ENCODE results near the gene PRKAR2B. TPM values are rescaled to one million over a fixed set of nuclear protein-coding genes. Genes with fewer than 3 reads are reported as not detected.

Gene PRKAR2B
- total RNA-seq, 1 donor = 2.7 TPM

DNA sequence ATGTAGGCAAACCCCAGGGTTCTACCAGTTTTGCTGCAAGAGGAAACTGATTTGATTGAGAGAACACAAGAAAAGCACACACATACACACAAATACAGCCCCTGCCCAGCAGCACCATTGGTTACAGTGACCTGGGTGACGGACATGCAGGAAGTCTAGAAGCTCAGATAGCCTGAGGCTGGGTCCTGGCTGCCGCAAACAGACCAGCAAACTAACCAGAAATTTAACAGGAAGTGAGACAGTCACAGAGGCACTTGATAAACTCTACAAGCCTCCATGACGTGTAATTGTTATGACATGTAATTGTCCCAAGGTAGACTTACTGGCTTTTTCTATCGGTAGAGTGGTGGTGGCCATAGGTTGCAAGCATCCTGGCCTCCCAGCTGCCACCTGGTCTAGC is 58.9 kb downstream of the PRKAR2B start:
- DNase-seq (ENCODE audit: low read depth) = no peak
- no peak for TF ChIP-seq CTCF (IDR thresholded peaks at IDR 0.05; ENCODE audit: insufficient read depth, low read length)
- H3K4me3 ChIP-seq (ENCODE audit: low read depth, low read length) = no peak overlapping the region

DNA sequence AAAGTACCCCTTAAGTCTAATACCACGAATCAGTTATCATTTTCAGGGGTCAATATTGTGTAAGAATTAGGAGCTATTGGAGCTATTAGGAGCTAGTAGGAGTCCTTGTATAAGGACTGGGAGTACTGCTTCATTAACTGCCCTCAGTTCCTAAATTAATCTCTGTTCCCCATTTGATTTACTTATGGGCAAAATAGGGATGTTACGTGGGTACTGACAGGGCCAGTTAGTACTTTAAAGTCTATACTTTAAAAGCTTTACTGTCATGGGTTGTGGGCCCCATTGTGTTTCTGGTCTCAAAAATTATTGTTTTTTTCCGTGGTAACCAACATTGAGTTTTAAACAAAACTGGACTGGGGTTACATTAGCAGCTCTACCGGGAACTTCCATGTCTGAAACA is 60.3 kb downstream of the PRKAR2B start:
- no peak for TF ChIP-seq CTCF (IDR thresholded peaks at IDR 0.05; ENCODE audit: insufficient read depth, low read length)
- H3K4me3 ChIP-seq (ENCODE audit: low read depth, low read length) = no peak overlapping the region
- no peak for DNase-seq (ENCODE audit: low read depth)

- H3K4me3 ChIP-seq (ENCODE audit: low read depth, low read length) = no peak overlapping the region
- no peak for TF ChIP-seq CTCF (IDR thresholded peaks at IDR 0.05; ENCODE audit: insufficient read depth, low read length)
- DNase-seq (ENCODE audit: low read depth) = no peak
Measured at GRCh38 chr7:107105591-107106245, 61.2 kb downstream of the PRKAR2B start.

GRCh38 chr7:107108793-107109371 is 64.4 kb downstream of the PRKAR2B start:
- H3K4me3 ChIP-seq (ENCODE audit: low read depth, low read length) = no peak overlapping the region
- TF ChIP-seq CTCF (IDR thresholded peaks at IDR 0.05; ENCODE audit: insufficient read depth, low read length) = no peak
- no peak for DNase-seq (ENCODE audit: low read depth)

DNA sequence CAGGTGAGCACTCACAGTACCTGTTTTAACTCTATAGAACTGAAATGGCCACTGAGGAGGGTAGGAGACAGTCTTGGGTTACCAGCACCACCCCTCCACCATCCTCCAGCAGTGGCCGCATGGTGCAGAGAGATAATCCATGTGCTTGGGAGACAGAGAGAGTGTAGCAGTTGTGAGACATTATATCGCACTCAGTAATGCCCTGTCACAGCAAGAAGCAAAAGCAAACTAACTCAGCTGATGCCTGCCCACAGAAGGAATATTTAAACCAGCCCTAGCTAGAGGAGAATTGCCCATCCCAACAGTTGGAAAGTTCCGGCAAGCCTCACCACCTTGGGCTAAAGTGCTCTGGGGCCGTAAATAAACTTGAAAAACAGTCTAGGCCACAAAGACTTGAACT is 65.5 kb downstream of the PRKAR2B start:
- DNase-seq (ENCODE audit: low read depth) = no peak
- TF ChIP-seq CTCF (IDR thresholded peaks at IDR 0.05; ENCODE audit: insufficient read depth, low read length) = no peak
- H3K4me3 ChIP-seq (ENCODE audit: low read depth, low read length) = no peak overlapping the region

DNA sequence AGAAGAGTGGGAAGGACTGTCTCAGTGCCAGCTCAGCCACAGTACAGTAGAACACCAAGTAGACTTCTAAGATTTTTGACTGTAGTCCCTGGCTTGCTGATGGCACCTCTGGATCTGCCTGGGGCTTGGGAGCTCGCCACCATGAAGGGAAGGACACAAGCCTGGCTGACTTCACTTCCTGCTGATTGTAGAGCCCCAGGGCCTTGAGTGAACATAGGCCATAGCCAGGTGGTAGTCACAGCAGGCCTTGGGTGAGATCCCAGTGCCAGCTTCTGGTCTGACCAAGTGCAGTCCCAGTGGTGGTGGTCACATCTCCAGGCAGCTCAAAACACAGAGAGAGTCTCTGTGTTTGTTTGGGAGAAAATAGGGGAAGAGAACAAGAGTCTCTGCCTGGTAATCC is 66.7 kb downstream of the PRKAR2B start:
- TF ChIP-seq CTCF (IDR thresholded peaks at IDR 0.05; ENCODE audit: insufficient read depth, low read length) = no peak
- no peak for DNase-seq (ENCODE audit: low read depth)
- no peak overlapping the region for H3K4me3 ChIP-seq (ENCODE audit: low read depth, low read length)

DNA sequence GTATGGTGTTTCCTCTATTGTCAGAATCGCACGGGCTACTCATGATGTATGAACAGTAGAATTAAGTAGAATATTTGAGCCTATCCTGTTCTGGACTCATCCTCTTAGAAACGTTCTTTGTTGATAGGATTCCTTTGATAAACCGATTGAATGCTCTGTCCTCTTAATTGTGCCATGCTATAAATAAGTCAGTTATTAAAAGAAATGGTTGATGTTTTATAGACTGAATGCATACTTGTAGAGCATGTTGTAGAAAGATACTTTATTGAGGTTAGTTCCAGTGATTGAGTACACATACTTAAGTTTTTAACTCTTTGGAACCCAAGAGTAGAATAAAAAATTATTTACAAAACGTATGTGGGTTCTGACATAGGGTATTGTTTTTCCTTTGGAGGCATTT is 69.4 kb downstream of the PRKAR2B start:
- no peak for DNase-seq (ENCODE audit: low read depth)
- no peak for TF ChIP-seq CTCF (IDR thresholded peaks at IDR 0.05; ENCODE audit: insufficient read depth, low read length)
- H3K4me3 ChIP-seq (ENCODE audit: low read depth, low read length) = no peak overlapping the region

Data from fibroblast of the aortic adventitia (primary cell).